H9 (cell line): ENCODE data around the gene TIMM13. TPM values are rescaled to one million over a fixed set of nuclear protein-coding genes. Genes with fewer than 3 reads are reported as not detected.

Experiments
- DNase-seq: peaks from one replicate; pipeline ENCODE4 v3.0.0-alpha.2; 2017
- H2AFZ ChIP-seq: one replicate; pipeline ENCODE4 v1.6.1; 2013; ENCODE audit warnings: mild to moderate bottlenecking, low read length, control low read depth, moderate library complexity
- H2AK5ac ChIP-seq: 2 replicates; pipeline ENCODE4 v1.6.1; 2013; ENCODE audit warnings: low read length, control low read depth, mixed read lengths; ENCODE audit not compliant: insufficient read length
- H2BK120ac ChIP-seq: one replicate; pipeline ENCODE4 v1.6.1; 2013; ENCODE audit warnings: low read depth, mild to moderate bottlenecking, low read length, control low read depth, inconsistent platforms; ENCODE audit not compliant: poor library complexity, severe bottlenecking
- H2BK12ac ChIP-seq: 2 replicates; pipeline ENCODE4 v1.6.1; 2013; ENCODE audit warnings: low read length, control low read depth, mixed read lengths, low read depth; ENCODE audit not compliant: insufficient read length
- H2BK15ac ChIP-seq: 2 replicates; pipeline ENCODE4 v1.6.1; 2013; ENCODE audit warnings: low read depth, low read length, control low read depth
- H2BK20ac ChIP-seq: one replicate; pipeline ENCODE4 v1.6.1; 2013; ENCODE audit warnings: low read depth, mild to moderate bottlenecking, low read length, control low read depth, inconsistent platforms; ENCODE audit not compliant: poor library complexity, severe bottlenecking
- H2BK5ac ChIP-seq: 2 replicates; pipeline ENCODE4 v1.6.1; 2013; ENCODE audit warnings: low read length, control low read depth, mixed read lengths; ENCODE audit not compliant: insufficient read length
- H3K14ac ChIP-seq: 2 replicates; pipeline ENCODE4 v1.6.1; 2013; ENCODE audit warnings: low read length, control low read depth; ENCODE audit not compliant: insufficient read depth
- H3K18ac ChIP-seq: 2 replicates; pipeline ENCODE4 v1.6.1; 2013; ENCODE audit warnings: low read depth, mild to moderate bottlenecking, mixed read lengths, low read length, control low read depth; ENCODE audit not compliant: insufficient read length
- H3K23ac ChIP-seq: 2 replicates; pipeline ENCODE4 v1.6.1; 2013; ENCODE audit warnings: low read length, control low read depth, mixed read lengths, low read depth; ENCODE audit not compliant: insufficient read length
- H3K23me2 ChIP-seq: 2 replicates; pipeline ENCODE4 v1.6.1; 2013; ENCODE audit warnings: low read depth, mild to moderate bottlenecking, mixed read lengths, low read length, control low read depth; ENCODE audit not compliant: insufficient read length, poor library complexity, severe bottlenecking
- H3K27ac ChIP-seq: 2 replicates; pipeline ENCODE4 v1.5.1; 2013; ENCODE audit warnings: low read length, control low read depth, mixed read lengths, low read depth; ENCODE audit not compliant: insufficient read length
- H3K27me3 ChIP-seq: 2 replicates; pipeline ENCODE4 v1.6.1; 2013; ENCODE audit warnings: low read length, control low read depth, inconsistent platforms; ENCODE audit not compliant: insufficient read depth
- H3K4ac ChIP-seq: 2 replicates; pipeline ENCODE4 v1.6.1; 2013; ENCODE audit warnings: low read depth, mild to moderate bottlenecking, control low read depth, inconsistent platforms, low read length, moderate library complexity
- H3K4me1 ChIP-seq: 2 replicates; pipeline ENCODE4 v1.6.1; 2013; ENCODE audit warnings: low read length, control low read depth, inconsistent platforms; ENCODE audit not compliant: insufficient read depth
- H3K4me2 ChIP-seq: 2 replicates; pipeline ENCODE4 v1.6.1; 2013; ENCODE audit warnings: low read length, control low read depth, mixed read lengths; ENCODE audit not compliant: insufficient read length, insufficient read depth
- H3K56ac ChIP-seq: 2 replicates; pipeline ENCODE4 v1.6.1; 2013; ENCODE audit warnings: low read depth, mild to moderate bottlenecking, mixed read lengths, low read length, control low read depth; ENCODE audit not compliant: insufficient read length
- H3K79me1 ChIP-seq: 2 replicates; pipeline ENCODE4 v1.6.1; 2013; ENCODE audit warnings: low read depth, mild to moderate bottlenecking, moderate library complexity, low read length, control low read depth, inconsistent platforms; ENCODE audit not compliant: insufficient read depth, poor library complexity, severe bottlenecking
- H3K79me2 ChIP-seq: 2 replicates; pipeline ENCODE4 v1.6.1; 2013; ENCODE audit warnings: low read length, control low read depth, inconsistent platforms; ENCODE audit not compliant: insufficient read depth
- H3K9ac ChIP-seq: 2 replicates; pipeline ENCODE4 v1.6.1; 2013; ENCODE audit warnings: low read length, control low read depth, mixed read lengths; ENCODE audit not compliant: insufficient read length; ENCODE audit errors: extremely low read depth
- H3K9me3 ChIP-seq: one replicate; pipeline ENCODE4 v1.6.1; 2013; ENCODE audit warnings: low read depth, low read length, inconsistent platforms; ENCODE audit not compliant: control insufficient read depth
- H3T11ph ChIP-seq: one replicate; pipeline ENCODE4 v1.6.1; 2013; ENCODE audit warnings: mild to moderate bottlenecking, low read length, control low read depth, inconsistent platforms
- H4K20me1 ChIP-seq: one replicate; pipeline ENCODE4 v1.6.1; 2013; ENCODE audit not compliant: control insufficient read depth, insufficient read length, insufficient read depth
- H4K5ac ChIP-seq: 2 replicates; pipeline ENCODE4 v1.6.1; 2013; ENCODE audit warnings: low read depth, mild to moderate bottlenecking, mixed read lengths, low read length, control low read depth; ENCODE audit not compliant: insufficient read length
- H4K8ac ChIP-seq: replicated peaks from 2 replicates; pipeline ENCODE4 v1.6.1; 2013; ENCODE audit warnings: low read length, control low read depth, mixed read lengths, low read depth; ENCODE audit not compliant: insufficient read length
- H4K91ac ChIP-seq: 2 replicates; pipeline ENCODE4 v1.6.1; 2013; ENCODE audit warnings: low read depth, mild to moderate bottlenecking, moderate library complexity, mixed read lengths, low read length, control low read depth; ENCODE audit not compliant: insufficient read length
- H3K27ac Mint-ChIP-seq, 3 experiments: 2 replicates in 2 of 3; 3 replicates in 1 of 3; pipeline ENCODE4 v1.8.0; 2020 to 2021; ENCODE audit warnings: mixed read lengths in 3 of 3, mild to moderate bottlenecking in 1 of 3, moderate library complexity in 1 of 3
- H3K27me3 Mint-ChIP-seq: 2 replicates; pipeline ENCODE4 v1.8.0; 2021; ENCODE audit warnings: low read depth, mild to moderate bottlenecking, moderate library complexity, mixed read lengths
- H3K36me3 Mint-ChIP-seq, 3 experiments: 2 replicates in 2 of 3; 3 replicates in 1 of 3; pipeline ENCODE4 v1.8.0; 2020 to 2021; ENCODE audit warnings: low read depth in 3 of 3, mixed read lengths in 3 of 3; ENCODE audit not compliant: insufficient read depth in 1 of 3
- H3K4me1 Mint-ChIP-seq, 2 experiments: 2 replicates each; pipeline ENCODE4 v1.8.0; 2020; ENCODE audit warnings: mixed read lengths in 2 of 2
- H3K4me3 Mint-ChIP-seq, 2 experiments: 2 replicates in 1 of 2; 3 replicates in 1 of 2; pipeline ENCODE4 v1.8.0; 2020 to 2021; ENCODE audit warnings: mild to moderate bottlenecking in 2 of 2, mixed read lengths in 2 of 2, moderate library complexity in 1 of 2
- H3K9me3 Mint-ChIP-seq, 2 experiments: 2 replicates in 1 of 2; 3 replicates in 1 of 2; pipeline ENCODE4 v1.8.0; 2020; ENCODE audit warnings: mild to moderate bottlenecking in 2 of 2, mixed read lengths in 2 of 2, moderate library complexity in 1 of 2
- WGBS: extraction: QIAGEN DNeasy Blood & Tissue Kit; methylation state at CpG from one replicate; pipeline ENCODE4 v1.1.7; 2013; ENCODE audit warnings: missing lambda C conversion rate, low lambda C conversion rate, mixed read lengths; ENCODE audit not compliant: insufficient read length; ENCODE audit errors: extremely low coverage; 5-methylcytosine and 5-hydroxymethylcytosine counted together
- long read RNA-seq: library from polyadenylated mRNA; unstranded; transcript quantifications from one replicate; pipeline ENCODE4 v2.0.0, GENCODE V29; 2020
- total RNA-seq: library from RNA; stranded (reverse); gene quantifications from 2 replicates; pipeline ENCODE4 v1.2.1, GENCODE V29; 2021
- TF ChIP-seq, protein P1 (sequence below): fragments of 200-600 bp; sonication (generic); conservative IDR thresholded peaks from 3 replicates; pipeline ENCODE4 v1.8.0; 2021; ENCODE audit warnings: antibody characterized with exemption, mild to moderate bottlenecking

Gene TIMM13
- total RNA-seq: 214 and 219 TPM in 2 replicates
- long read RNA-seq, transcript TIMM13-201 (3 exons, 1,973 nt): major isoform, 280 of 286 reads
- long read RNA-seq, partial matches to known transcripts: 1 of 286 reads
- long read RNA-seq, other reads (novel, unspliced or antisense): 5 of 286 reads

GRCh38 chr19:2427429-2428320, at the start of gene TIMM13:
Gene TIMM13 (minus strand): TSS chr19:2427586. CDS start chr19:2427533, 53 bp downstream.
- no CpG with 5 or more reads among the region's 77 CpGs for WGBS
- H3K9me3 ChIP-seq: no peaks in the 10 kb centered on the region
- H3K4me1 ChIP-seq: no peaks in the 10 kb centered on the region; the same call in 1 of the 2 replicates
- H2AK5ac ChIP-seq: no peak within 1 kb of the TSS
- peak within 1 kb of the TSS; percentile 69 for H3T11ph ChIP-seq
- Mint-ChIP-seq H3K4me3 (peak within 1 kb of the TSS; percentile 91 to 93), H3K27me3 (peaks cover 2% of the 10 kb centered on the region; the same call in 1 of the 2 replicates), H3K9me3 (no peaks in the 10 kb centered on the region), H3K4me1 (peaks cover 16 to 26% of the 10 kb centered on the region in 2 experiments), H3K36me3 (peaks cover 6 to 34% (median 33%) of the 10 kb centered on the region in 3 experiments; a peak in 6 of 7 replicates), H3K27ac (peak within 1 kb of the TSS; percentile 98 to 99 (median 99))
- peak within 1 kb of the TSS; percentile 100 for H3K18ac ChIP-seq
- H4K91ac ChIP-seq: peak within 1 kb of the TSS; percentile 80
- H4K20me1 ChIP-seq: no peaks in the 10 kb centered on the region
- H3K14ac ChIP-seq: peak within 1 kb of the TSS; percentile 99
- peak; percentile 98 for DNase-seq
- no peak within 1 kb of the TSS for H2AFZ ChIP-seq
- H2BK5ac ChIP-seq: peak within 1 kb of the TSS; percentile 89
- TF ChIP-seq, protein P1, sequence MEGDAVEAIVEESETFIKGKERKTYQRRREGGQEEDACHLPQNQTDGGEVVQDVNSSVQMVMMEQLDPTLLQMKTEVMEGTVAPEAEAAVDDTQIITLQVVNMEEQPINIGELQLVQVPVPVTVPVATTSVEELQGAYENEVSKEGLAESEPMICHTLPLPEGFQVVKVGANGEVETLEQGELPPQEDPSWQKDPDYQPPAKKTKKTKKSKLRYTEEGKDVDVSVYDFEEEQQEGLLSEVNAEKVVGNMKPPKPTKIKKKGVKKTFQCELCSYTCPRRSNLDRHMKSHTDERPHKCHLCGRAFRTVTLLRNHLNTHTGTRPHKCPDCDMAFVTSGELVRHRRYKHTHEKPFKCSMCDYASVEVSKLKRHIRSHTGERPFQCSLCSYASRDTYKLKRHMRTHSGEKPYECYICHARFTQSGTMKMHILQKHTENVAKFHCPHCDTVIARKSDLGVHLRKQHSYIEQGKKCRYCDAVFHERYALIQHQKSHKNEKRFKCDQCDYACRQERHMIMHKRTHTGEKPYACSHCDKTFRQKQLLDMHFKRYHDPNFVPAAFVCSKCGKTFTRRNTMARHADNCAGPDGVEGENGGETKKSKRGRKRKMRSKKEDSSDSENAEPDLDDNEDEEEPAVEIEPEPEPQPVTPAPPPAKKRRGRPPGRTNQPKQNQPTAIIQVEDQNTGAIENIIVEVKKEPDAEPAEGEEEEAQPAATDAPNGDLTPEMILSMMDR: no peak
- H4K5ac ChIP-seq: peak within 1 kb of the TSS; percentile 45
- peak within 1 kb of the TSS; percentile 60 for H3K4me2 ChIP-seq
- no peak within 1 kb of the TSS for H2BK15ac ChIP-seq
- peaks cover 9% of the 10 kb centered on the region for H3K23me2 ChIP-seq
- H2BK120ac ChIP-seq: peak within 1 kb of the TSS; percentile 83
- peak within 1 kb of the TSS; percentile 82; the same call in 1 of the 2 replicates for H3K4ac ChIP-seq
- H3K9ac ChIP-seq: peak within 1 kb of the TSS; percentile 95
- no peak within 1 kb of the TSS for H2BK12ac ChIP-seq
- no peaks in the 10 kb centered on the region for H3K79me1 ChIP-seq
- no peak within 1 kb of the TSS for H3K56ac ChIP-seq
- H3K23ac ChIP-seq: no peak within 1 kb of the TSS
- no peaks in the 10 kb centered on the region for H3K27me3 ChIP-seq
- peak within 1 kb of the TSS; percentile 21 for H3K27ac ChIP-seq
- H3K79me2 ChIP-seq: peaks cover 2% of the 10 kb centered on the region; the same call in 1 of the 2 replicates
- H4K8ac ChIP-seq: no peak within 1 kb of the TSS
- H2BK20ac ChIP-seq: no peak within 1 kb of the TSS
